ENCODE measurements around the gene KCNJ4. TPM values are rescaled to one million over a fixed set of nuclear protein-coding genes. Genes with fewer than 3 reads are reported as not detected.

Gene KCNJ4
- total RNA-seq, 1 experiment from 2014 or later: 0.92 TPM

- no peak overlapping the region for H3K56ac ChIP-seq (ENCODE audit: insufficient read length, low read depth, low read length)
- no peak overlapping the region for H3K9ac ChIP-seq (ENCODE audit: extremely low read depth, insufficient read length, low read length)
- H4K5ac ChIP-seq (ENCODE audit: insufficient read length, low read depth, low read length): no peak overlapping the region
- H3K27ac ChIP-seq (ENCODE audit: insufficient read length, low read depth, low read length): no peak overlapping the region
- Mint-ChIP-seq H3K36me3 (ENCODE audit: insufficient read depth in 1 of 3, low read depth in 3 of 3) (peaks cover 2 to 9% (median 5%) of the 10 kb centered on the region in 3 experiments; a peak in 5 of 7 replicates), H3K27me3 (ENCODE audit: low read depth) (peaks cover 1% of the 10 kb centered on the region; the same call in 1 of the 2 replicates), H3K9me3 (peaks cover 15% of the 10 kb centered on the region in 2 experiments; a peak in 4 of 5 replicates), H3K4me1 (peaks cover 12 to 23% of the 10 kb centered on the region in 2 experiments), H3K27ac (no peak overlapping the region), H3K4me3 (peak overlapping the region; percentile 20 to 26; a peak in 2 of 5 replicates)
- no peak overlapping the region for H2AFZ ChIP-seq (ENCODE audit: low read length)
- no peak overlapping the region for H2BK12ac ChIP-seq (ENCODE audit: insufficient read length, low read depth, low read length)
- H3K27me3 ChIP-seq (ENCODE audit: insufficient read depth, low read length): no peaks in the 10 kb centered on the region
- TF ChIP-seq CTCF (conservative IDR thresholded peaks at IDR 0.05): peak; percentile 94
- peak; percentile 63 for DNase-seq
- no peak overlapping the region; the same call in 1 of the 2 replicates for H2BK15ac ChIP-seq (ENCODE audit: low read depth, low read length)
- no peaks in the 10 kb centered on the region for H3K23me2 ChIP-seq (ENCODE audit: insufficient read length, low read depth, low read length, poor library complexity, severe bottlenecking)
- no peak overlapping the region for H2BK5ac ChIP-seq (ENCODE audit: insufficient read length, low read length)
- no peak overlapping the region for H3K4ac ChIP-seq (ENCODE audit: low read depth, low read length)
- H3K79me2 ChIP-seq (ENCODE audit: insufficient read depth, low read length): no peaks in the 10 kb centered on the region
- no peak overlapping the region for H3K23ac ChIP-seq (ENCODE audit: insufficient read length, low read depth, low read length)
- H3K14ac ChIP-seq (ENCODE audit: insufficient read depth, low read length): no peak overlapping the region
- no peak overlapping the region for H2AK5ac ChIP-seq (ENCODE audit: insufficient read length, low read length)
- H4K91ac ChIP-seq (ENCODE audit: insufficient read length, low read depth, low read length): no peak overlapping the region
- H2BK120ac ChIP-seq (ENCODE audit: low read depth, low read length, poor library complexity, severe bottlenecking): no peak overlapping the region
- no peaks in the 10 kb centered on the region for H3K79me1 ChIP-seq (ENCODE audit: insufficient read depth, low read depth, low read length, poor library complexity, severe bottlenecking)
- H4K20me1 ChIP-seq (ENCODE audit: control insufficient read depth, insufficient read depth, insufficient read length): no peaks in the 10 kb centered on the region
- no CpG with 5 or more reads among the region's 45 CpGs for WGBS (ENCODE audit: extremely low coverage, insufficient read length, low lambda C conversion rate)
- H2BK20ac ChIP-seq (ENCODE audit: low read depth, low read length, poor library complexity, severe bottlenecking): no peak overlapping the region
- no peak overlapping the region for H4K8ac ChIP-seq (replicated peaks; ENCODE audit: insufficient read length, low read depth, low read length)
- H3K4me2 ChIP-seq (ENCODE audit: insufficient read depth, insufficient read length, low read length): no peak overlapping the region
- H3K9me3 ChIP-seq (ENCODE audit: control insufficient read depth, low read depth, low read length): no peaks in the 10 kb centered on the region
- H3K18ac ChIP-seq (ENCODE audit: insufficient read length, low read depth, low read length): no peak overlapping the region
- H3T11ph ChIP-seq (ENCODE audit: low read length): no peak overlapping the region
- no peaks in the 10 kb centered on the region; the same call in 1 of the 2 replicates for H3K4me1 ChIP-seq (ENCODE audit: insufficient read depth, low read length)
Measured at GRCh38 chr22:38412435-38413084, 42.4 kb downstream of the KCNJ4 start.

All from H9 (cell line).